Activated gamma-delta T cell treated with anti-CD3 and anti-CD28 coated beads, Interleukin-2, amount 50 U/mL, for 16 hours (primary cell): ENCODE measurements around the gene SPATA12.
A peak's percentile ranks its signal among the peaks of the same experiment; 100 is the strongest.
"Not testable (repeated sequence)": the region's sequence is repeated elsewhere in the genome, so short reads cannot be mapped to it uniquely, and the experiment has no call there.

Experiments used
- DNase-seq: peaks from one replicate; pipeline ENCODE4 v3.0.0-alpha.2; 2020; ENCODE audit warnings: low read depth

The SPATA12 gene

DNA sequence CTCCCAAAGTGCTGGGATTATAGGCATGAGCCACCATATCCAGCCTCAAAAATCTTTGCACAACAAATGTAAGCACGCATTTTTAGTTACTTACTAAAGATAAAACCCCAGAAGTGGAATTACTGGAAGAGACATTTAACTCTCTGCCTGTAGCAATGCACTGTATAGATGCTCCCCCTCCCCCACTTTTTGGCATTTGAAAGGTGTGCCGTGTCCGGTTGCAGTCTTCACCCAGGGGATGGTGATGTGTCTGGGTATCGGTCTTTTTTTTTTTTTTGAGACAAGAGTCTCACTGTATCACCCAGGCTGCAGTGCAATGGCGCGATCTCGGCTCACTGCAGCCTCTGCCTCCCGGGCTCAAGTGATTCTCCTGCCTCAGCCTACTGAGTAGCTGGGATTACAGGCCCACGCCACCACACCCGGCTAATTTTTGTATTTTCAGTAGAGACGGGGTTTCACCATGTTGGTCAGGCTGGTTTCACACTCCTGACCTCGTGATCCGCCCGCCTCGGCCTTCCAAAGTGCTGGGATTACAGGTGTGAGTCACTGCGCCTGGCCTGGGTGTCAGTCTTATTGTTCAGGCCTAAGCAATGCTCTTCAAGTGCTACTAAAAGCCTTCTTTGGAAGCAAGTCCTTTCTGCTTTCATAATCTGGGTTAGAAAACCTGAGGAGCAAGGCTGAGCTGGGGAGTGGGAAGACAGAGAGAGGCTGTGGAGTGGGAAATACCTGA is 23.0 kb downstream of the SPATA12 start:
- not testable (repeated sequence) for DNase-seq

DNA sequence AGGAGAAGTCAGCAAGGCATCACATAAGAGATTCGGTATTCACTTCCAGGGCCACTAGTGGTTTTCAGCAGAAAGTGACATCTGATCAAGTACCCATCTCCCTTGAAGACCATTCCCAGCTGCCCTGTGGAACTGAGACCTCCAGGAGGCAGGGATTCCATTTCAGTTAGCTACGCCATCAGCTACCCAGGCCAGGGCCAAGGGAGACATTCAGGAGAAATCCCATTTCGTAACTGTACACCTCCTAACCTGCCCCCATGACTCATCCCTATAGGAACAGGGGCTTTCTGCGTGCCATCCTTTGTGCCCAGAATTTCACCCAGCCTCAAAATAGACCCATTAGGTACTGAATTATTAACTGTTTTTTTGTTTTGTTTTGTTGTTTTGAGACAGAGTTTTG is 24.7 kb downstream of the SPATA12 start:
- no peak for DNase-seq

DNA sequence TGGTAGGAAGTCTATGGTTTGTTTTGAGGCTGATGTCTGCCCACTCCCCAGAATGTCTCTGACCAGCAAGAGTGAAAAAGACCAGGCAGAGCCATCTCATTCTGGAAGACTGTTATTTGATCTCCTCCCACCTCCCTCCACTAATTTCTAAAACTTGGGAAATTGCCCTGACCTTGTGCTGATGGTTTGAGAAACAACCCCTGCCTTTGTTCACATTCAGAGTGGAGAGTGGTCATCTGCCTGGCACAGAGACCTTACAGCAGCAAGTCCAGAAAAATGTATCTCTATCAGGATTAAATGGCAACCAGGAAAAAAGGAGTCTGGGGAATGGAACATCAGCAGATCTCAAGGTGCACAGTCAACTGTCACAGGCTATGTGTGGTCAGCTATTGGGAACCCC is 25.7 kb downstream of the SPATA12 start:
- DNase-seq, result no peak

DNA sequence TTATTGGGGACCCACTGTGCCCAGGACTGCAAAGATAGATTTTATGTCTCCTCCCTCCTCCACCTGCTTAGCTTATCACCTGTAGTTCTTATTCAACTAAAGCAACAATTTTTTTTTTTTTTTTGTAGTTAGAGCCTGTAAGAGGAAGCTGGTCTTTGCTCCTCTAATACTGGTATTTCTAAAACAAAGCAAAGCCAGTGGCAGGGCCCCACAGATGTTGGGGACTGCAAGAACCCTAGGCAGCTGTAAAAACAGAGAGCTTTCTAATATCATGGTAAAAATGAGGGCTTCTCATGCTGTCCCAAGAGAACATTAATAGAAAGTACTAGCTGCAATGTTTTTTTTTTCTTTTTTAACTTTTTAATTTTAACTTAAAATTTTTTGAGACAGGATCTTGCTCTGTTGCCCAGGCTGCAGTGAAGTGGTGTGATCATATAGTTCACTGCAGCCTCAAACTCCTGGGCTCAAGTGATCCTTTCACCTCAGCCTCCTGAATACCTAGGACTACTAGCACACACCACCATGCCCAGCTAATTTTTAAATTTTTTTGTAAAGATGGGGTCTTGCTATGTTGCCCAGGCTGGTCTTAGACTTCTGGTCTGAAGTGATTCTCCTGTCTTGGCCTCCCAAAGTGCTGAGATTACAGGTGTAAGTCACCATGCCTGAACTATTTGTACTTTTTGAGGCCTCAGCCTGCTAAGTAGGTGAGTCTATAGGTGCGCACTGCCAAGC is 27.1 kb downstream of the SPATA12 start:
- DNase-seq, result no peak

DNA sequence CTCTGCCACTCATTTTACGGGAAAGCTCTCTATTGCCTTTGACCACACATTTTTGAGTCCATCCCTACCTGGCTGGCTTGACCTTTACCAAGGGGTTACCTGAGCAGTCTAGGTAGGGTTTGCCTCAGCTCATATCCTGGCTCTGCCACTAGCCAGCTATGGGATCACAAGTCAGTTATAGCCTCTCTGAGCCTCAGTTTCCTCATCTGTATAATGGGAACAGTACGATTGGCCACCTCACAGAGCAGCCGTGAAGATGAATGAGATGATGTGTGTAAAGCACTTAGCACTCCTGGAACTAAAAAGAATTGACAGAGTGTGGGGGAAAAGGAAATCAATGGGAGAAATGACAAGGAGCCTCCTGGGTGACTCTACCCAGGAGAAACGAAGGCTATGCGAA is 28.0 kb downstream of the SPATA12 start:
- DNase-seq, result no peak

DNA sequence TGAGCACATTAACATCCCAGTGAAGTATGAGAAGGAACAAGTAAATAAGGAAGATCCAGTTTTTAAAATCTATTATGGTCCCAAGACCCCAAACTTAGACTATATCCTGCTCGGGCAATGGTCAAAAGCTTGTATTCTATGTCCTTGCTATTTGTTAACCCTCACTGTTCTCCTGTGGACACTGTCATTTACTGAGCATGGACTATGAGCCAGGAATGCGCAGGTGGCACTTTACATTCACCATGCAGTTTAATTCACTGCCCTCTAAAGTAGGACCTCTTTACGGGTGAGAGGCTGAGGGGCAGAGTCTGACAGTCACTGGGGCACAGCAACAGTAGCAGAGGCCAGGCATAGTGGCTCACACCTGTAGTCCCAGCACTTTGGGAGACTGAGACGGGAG is 28.6 kb downstream of the SPATA12 start:
- DNase-seq, result no peak

DNA sequence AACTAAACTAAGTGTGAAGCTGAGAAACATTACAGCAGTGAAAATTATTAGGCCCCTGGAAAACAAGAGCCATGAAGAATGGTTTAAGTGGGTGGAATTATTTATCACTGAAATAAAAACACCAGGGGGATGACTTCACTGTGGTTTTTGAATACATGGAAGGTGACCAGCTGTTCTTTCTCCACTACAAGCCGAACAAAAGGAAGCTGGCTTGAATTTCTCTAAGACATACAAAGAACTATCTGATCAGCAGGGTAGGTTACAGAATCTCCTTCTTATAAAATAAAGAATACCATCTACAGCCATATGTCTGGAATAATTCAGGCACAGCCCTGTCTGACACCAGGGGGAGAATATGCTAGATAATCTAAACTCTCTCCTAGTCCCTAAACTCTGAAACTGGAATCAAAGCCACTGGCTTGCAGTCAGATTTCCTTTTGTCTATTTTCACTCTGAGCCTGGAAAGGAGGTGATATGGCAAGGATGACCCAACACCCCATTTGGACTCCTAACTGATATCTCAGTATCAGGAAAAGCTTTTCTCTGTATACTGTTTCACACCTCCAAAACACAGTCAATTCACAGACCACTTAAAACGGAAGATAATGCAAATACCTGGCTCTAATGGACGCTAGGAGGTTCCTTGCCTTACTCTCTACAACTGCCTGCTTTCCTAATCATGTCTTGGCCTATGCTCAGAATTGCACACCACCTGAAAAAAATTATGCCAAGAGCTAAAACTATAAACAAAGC is 31.2 kb downstream of the SPATA12 start:
- DNase-seq, result no peak

DNA sequence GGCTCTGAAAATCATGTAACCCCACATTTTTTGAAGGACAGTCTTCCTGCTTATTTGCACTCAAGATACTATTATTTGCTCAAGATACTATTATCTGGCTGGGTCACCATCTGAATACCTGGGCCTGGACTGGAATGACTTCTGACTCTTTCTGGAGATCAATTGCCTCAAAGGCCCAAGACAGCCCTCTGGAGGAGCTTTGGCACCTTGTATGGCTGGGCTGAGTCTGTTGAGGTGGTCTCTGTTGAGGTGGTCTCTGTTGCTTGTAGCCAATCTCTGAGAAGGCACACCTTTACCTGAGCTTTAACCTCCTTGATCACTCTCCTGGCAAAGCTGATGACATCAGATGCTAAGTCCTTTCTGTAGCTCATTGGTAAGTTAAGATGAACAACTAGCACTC is 33.0 kb downstream of the SPATA12 start:
- DNase-seq, result no peak

DNA sequence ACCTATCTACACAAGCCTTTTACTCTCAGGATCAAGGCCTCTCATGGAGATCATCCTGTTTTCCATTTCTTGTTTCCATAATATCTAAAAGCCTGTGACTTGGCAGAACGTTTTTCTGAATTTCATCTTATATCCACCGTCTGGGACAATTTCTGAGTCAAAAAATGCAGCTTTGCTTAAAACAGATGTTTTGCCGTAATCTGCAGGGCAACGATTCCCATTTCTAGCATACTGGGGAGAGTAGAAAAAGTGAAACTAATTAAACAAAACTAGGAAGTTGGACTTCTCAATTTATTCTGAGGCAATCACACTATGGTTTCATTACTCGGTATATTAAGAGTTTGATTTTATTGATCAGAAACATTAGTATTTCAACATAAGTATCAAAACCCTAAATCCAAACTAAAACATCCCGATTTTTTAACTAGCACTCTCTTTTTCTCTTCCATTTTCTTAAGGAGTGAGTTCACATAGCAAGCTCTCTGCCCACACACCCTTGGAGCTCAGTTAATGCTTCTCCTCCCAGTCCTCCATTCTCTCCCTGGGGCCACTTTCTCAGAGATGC is 33.6 kb downstream of the SPATA12 start:
- no peak for DNase-seq

DNA sequence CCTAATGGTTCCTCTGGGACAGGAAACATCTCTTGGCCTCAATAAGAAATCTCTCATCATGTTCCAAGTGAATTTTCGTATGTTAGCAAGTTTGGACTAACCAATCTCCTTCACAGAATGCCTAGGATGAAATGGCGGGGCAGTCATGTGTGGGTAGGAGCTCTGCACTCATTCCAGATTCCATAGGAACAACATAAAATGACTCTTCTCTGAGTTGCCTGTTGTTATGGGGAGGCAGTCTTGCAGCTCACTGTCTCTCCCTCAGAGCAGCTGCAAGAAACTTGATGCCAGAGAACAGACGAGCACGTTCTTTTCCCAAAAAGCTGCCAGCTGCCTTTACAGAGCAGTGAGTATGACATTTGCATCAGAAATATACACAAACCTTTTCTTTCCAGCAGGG is 34.1 kb downstream of the SPATA12 start:
- no peak for DNase-seq

DNA sequence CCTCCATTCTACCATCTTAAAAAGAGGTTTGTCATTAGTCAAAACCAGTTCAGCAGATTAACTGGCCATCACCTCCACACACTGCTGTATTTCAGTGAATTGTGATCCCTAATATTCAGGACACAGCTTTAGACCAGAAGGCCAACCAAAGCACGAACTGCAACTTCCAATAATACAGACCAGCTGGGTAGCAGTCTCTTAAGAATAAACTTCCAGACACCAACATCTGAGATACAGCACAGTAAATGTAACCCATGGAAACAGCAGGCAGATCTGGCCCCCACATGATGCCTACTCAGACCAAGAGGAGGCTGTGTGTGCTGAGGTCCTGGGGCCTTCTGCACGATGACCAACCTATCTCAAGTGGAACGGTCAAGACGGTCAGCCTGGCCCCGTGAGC is 34.9 kb downstream of the SPATA12 start:
- DNase-seq, result no peak

DNA sequence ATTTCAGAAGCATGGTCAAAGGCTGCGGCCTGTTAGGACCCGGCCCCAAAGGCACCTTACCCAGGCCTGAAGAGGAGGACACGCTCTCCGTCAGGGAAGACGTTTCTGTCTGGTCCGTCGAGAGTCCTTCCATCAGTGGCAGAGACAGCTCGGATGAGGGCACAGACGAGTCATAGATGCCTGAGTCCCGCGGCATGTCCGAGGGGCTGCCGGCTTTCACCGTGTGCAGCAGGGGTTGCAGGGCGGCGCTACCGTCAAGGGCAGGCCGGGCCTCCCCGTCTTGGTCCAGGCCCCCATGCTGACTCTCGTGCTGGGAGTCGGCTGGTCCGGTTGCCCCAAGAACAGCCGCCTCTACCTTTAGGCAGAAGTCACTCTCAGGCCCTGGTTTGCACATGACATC is 37.1 kb downstream of the SPATA12 start:
- no peak for DNase-seq

DNA sequence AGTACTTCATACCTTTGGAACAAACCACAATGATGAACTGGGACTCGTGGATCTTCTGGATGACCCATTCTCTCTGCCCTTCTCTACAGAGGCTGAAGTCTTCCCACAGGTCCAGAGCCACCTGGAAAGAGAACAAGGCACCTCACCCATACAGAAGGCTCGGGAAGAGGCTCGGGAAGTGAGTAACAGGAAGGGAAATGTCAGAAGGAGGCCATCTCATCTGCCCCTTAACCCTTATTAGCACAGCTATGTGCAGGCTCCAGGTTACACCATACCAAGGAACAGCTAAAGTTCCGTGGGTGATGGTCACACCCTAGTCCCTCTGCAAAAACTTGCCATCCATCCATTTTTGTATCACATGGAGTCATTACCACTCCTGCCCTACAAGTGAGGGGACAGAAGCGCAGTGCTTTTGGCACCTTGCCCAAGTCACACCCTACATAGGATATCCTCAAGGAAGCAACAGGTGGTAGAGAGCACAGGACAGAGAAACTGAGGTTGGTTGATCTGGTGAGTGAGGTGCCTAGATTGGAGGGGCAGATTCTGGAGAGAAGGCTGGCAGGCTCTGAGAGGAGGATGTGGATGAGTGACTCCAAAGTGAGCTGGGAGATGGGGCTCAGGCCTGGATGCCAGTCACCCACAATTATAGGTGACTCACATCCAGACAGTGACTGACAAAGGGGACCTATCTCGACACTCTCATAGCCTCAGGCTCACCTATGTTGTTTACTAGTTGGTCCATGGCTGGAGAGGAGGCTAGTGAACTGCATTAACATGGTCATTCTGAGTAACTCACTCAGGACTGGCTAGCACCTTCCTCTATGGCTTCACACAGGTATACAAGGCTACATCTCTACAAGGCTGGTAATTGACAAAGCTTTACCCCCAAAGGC is 38.2 kb downstream of the SPATA12 start:
- no peak for DNase-seq

DNA sequence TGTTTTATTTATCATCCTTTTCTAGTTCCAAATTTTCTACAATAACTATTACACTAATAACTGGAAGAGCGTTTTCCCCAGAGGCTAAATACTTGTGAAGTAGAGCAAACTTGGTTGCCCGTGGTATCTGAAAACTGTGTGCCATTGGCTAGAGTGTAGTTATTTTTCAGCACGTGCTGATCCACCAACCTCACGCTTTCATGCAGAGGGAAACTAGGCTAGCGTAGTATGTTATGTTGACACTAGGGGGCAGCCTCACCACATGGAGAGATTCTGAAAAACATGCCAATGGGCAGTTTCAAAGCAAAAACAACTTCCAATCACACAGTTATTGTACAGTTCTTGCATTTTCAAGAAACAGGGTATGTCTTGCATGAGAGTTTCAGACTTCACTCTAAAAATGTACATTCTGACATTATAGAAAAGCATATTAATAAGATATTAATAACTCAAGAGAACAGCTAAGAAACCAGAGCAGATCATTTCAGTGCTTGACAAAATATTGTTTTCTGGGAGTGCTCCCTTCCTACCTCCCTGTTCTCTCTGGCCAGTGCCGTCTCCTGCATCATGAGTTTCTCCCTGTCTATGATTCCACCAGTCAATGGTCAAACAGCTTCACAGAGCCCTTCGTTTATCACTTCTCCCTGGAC is 39.7 kb downstream of the SPATA12 start:
- DNase-seq, result peak; percentile 31

DNA sequence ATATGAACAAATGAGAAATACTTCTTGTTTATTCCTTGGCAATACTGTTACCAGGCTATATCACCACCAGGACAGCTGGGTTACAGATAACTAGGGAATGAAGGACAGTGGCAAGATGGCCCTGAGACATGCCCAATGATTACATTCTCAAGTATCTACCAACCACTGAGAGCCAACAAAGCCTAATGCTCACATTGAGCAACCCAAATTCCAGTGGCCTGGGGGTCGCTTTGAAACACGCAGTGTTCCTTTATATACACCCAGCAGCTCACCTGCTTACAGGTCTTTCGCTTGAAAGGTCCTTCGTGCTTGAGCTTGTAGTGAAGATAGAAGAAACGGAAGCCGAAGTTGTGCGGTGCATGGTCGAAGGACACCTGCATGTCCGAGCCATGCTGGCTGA is 45.1 kb downstream of the SPATA12 start:
- DNase-seq, result no peak

DNA sequence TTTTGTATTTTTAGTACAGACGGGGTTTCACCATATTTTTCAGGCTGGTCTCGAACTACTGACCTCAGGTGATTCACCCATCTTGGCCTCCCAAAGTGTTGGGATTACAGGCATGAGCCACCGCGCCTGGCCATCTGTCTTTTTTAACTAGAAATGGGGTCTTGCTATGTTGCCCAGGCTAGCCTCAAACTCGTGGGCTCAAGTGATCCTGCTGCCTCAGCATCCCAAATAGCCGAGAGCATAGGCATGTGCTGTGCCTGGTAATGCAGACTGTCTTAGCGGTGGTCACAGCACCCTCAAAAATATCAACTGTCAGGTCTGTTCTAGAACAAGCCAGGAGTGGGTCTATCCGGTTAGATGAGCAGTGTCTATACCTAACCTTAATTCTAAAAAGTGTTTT is 48.2 kb downstream of the SPATA12 start:
- DNase-seq, result no peak

DNA sequence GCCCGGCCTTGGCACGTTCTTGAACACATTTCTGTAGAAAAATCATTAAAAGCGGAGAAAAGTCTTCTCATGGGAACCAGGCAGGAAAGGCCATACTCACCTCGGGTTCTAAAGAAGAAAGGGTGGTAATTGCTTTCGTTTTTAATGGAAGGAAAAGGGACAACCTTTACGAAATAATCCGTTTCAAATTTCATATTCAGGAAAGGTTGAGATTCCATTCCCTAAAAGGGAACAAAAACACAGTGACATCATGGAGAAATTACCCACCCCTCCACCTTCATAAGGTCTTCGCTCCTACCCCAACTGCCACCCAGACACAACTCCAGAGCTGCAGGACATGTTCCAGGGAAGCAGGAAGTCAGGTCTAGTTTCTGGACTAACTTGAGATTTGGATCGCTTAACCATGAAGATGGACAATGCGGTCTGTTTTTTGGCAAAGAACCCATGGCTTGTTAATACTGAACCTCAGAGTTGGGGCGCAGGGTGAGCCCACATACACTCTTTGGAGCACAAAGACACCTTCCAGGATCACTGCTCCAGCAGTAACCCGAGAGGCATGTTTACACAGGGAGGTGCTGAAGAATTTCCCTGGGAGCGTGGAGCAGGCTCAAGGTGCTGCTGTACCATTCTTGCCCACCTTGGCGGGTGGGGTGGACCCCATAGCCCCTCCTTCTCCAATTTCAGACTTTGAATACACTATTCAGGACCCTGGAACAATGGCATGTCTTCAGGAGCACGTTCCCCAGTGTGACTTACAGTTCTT is 49.2 kb downstream of the SPATA12 start:
- DNase-seq, result no peak

DNA sequence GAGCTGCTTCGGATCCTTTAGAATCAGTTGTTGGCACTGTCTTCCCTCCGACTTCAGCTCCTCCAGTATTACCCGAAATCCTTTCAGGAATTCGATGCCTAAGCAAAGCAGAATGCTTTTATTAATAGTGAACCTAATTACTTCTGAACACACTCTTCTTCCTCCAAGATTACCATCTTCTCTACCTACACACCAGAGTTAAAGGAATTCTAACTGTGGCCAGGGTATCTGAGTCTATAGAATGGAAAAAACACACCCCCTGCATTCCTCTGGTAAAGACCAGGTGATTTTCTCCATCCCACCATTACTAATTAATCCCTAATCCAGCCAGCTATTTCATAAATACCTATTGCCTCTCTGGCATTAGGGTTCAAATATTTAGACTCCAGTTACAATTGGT is 49.8 kb downstream of the SPATA12 start:
- DNase-seq, result no peak

DNA sequence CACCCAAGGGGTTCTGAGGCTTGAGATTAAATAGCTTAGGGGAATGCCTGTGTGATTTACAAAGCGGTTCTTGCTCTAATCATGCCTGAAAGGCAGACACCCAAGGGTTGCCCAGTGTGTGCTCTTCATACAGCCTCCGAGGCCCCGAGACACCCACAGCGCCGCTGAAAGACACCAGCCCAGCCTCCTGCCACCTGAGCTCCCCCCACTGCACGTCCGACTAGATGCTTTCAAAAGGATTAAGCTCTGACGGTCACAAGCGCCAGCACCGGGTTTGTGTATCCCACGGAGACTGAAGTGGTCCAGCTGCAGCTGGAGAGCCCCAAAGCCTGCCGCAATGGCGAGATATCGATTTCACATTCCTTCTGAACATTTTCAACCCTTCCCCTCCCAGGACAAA is 50.3 kb downstream of the SPATA12 start:
- no peak for DNase-seq

DNA sequence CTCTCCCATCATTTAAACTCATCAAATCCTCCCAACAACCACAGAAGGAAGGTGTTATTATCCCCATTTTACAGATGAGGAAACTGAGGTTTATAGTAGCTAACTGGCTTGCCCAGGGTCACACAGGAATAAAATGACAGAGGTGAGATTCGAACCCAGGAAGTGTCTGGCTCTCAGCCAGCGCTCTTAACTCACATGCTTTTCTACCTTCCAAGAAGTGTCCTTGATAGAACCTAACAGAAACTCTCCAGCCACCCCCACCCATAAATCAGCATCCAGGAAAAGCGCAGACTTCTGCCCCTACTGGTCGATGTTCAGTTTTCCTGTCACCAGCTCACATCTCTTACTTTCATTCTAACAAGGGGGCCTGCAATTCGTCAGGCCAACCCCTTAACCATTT is 51.7 kb downstream of the SPATA12 start:
- no peak for DNase-seq

DNA sequence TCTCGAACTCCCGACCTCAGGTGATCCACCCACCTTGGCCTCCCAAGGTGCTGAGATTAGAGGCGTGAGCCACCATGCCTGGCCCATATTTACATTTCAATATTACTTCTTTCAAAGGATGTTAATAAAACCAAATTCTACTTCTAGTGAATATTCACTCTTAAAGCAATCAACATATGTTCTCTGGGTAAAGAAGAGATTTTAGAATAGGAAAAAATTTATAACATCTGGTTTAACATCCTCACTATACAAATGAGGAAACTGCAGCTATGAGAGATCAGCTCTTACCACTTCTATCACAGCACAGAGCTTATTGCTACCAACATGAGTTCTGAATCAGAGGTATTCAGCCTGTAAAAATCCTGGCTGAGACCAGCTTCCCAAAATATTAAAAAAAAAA is 56.0 kb downstream of the SPATA12 start:
- no peak for DNase-seq
